ENCODE data around the gene CAPN1.

The CAPN1 gene

DNA sequence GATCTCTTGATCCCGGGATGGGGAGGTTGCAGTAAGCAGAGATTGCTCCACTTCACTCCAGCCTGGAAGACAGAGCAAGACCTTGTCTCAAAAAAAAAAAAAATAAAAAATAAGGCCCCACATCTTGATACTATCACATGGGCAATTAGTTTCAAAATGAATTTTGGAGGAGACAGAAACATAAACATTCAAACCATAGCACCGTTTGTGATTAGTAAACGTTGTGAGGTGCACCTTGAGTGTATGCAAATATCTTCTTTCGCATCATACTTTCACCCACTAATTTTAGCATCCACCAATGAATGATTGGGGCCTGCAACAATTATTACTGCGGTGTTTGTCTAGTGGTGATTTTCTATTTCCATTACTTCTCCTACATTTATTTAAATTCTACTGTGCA, 22.7 kb upstream of the CAPN1 start:
- no peak overlapping the region for H2AFZ ChIP-seq (ENCODE audit: low read length)
- H3F3A ChIP-seq (ENCODE audit: insufficient read depth, low read length): no peaks in the 10 kb centered on the region
- no peaks in the 10 kb centered on the region for H3K79me2 ChIP-seq (ENCODE audit: insufficient read depth, low read length)
- H3K27me3 ChIP-seq (ENCODE audit: insufficient read depth, low read length): no peaks in the 10 kb centered on the region
- H4K20me1 ChIP-seq (ENCODE audit: insufficient read depth, low read length): no peaks in the 10 kb centered on the region
- peaks cover 8% of the 10 kb centered on the region for H3K4me1 ChIP-seq (ENCODE audit: insufficient read depth, low read length, severe bottlenecking)
- TF ChIP-seq CTCF (IDR thresholded peaks at IDR 0.05; ENCODE audit: low read length): no peak
- TF ChIP-seq EZH2 (IDR thresholded peaks at IDR 0.05; ENCODE audit: borderline replicate concordance, low read length): no peak
- no peak overlapping the region for H3K27ac ChIP-seq (ENCODE audit: low read depth, low read length, poor library complexity, severe bottlenecking)
- H3K9me2 ChIP-seq (ENCODE audit: low read depth, low read length): no peaks in the 10 kb centered on the region
- H3K36me3 ChIP-seq (ENCODE audit: insufficient read depth, low read length): no peaks in the 10 kb centered on the region
- no peak overlapping the region for H3K4me3 ChIP-seq (ENCODE audit: low read depth, low read length, poor library complexity, severe bottlenecking)
- no peak overlapping the region for H3K4me2 ChIP-seq (ENCODE audit: low read length)
- H3K9me3 ChIP-seq (ENCODE audit: low read length): no peaks in the 10 kb centered on the region
- H3K9ac ChIP-seq (ENCODE audit: low read length): no peak overlapping the region

DNA sequence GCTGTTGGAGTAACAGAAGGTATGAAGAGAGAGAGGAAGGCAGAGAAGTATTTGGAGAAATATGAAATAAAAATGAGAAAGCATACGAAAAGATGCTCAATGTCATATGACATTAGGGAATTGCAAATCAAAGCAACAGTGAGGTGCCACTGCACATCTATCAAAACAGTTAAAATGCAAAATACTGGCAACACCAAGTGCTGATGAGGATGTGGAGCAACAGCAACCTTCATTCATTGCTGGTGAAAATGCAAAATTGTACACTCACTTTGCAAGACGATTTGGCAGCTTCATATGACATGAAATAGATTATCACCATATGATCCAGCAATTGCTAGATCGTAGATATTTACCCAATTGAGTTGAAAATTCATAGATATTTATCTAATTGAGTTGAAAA, 21.1 kb upstream of the CAPN1 start:
- Histone ChIP-seq H3K27ac (ENCODE audit: low read depth, low read length, poor library complexity, severe bottlenecking) (no peak overlapping the region), H2AFZ (ENCODE audit: low read length) (no peak overlapping the region), H3K27me3 (ENCODE audit: insufficient read depth, low read length) (no peaks in the 10 kb centered on the region), H3K9ac (ENCODE audit: low read length) (no peak overlapping the region), H3K4me2 (ENCODE audit: low read length) (no peak overlapping the region), H3F3A (ENCODE audit: insufficient read depth, low read length) (no peaks in the 10 kb centered on the region), H3K9me3 (ENCODE audit: low read length) (no peaks in the 10 kb centered on the region), H3K4me1 (ENCODE audit: insufficient read depth, low read length, severe bottlenecking) (peaks cover 8% of the 10 kb centered on the region), H4K20me1 (ENCODE audit: insufficient read depth, low read length) (no peaks in the 10 kb centered on the region), H3K4me3 (ENCODE audit: low read depth, low read length, poor library complexity, severe bottlenecking) (no peak overlapping the region), H3K9me2 (ENCODE audit: low read depth, low read length) (no peaks in the 10 kb centered on the region), H3K79me2 (ENCODE audit: insufficient read depth, low read length) (no peaks in the 10 kb centered on the region), H3K36me3 (ENCODE audit: insufficient read depth, low read length) (no peaks in the 10 kb centered on the region)
- TF ChIP-seq EZH2 (IDR thresholded peaks at IDR 0.05; ENCODE audit: borderline replicate concordance, low read length): no peak
- TF ChIP-seq CTCF (IDR thresholded peaks at IDR 0.05; ENCODE audit: low read length): no peak

DNA sequence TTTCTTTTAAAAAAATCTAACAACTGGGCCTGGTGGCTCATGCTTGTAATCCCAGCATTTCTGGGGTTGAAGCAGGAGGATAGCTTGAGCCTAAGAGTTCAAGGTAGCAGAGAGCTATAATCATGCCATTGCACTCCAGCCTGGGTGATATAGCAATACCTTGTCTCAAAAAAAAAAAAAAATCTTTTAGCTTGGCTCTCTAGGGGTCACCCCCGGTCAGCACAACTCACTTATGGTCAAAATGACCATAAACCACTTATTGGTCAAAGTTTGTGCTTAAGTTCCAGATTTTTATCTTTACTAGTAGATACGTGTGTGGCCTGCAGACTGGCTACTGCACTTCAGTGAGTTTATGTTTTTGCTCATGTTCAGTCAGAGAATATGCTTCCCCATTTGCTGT, 18.0 kb upstream of the CAPN1 start:
- Histone ChIP-seq H3F3A (ENCODE audit: insufficient read depth, low read length) (no peaks in the 10 kb centered on the region), H3K27me3 (ENCODE audit: insufficient read depth, low read length) (no peaks in the 10 kb centered on the region), H3K4me3 (ENCODE audit: low read depth, low read length, poor library complexity, severe bottlenecking) (no peak overlapping the region), H3K27ac (ENCODE audit: low read depth, low read length, poor library complexity, severe bottlenecking) (no peak overlapping the region), H2AFZ (ENCODE audit: low read length) (no peak overlapping the region), H3K4me1 (ENCODE audit: insufficient read depth, low read length, severe bottlenecking) (peaks cover 18% of the 10 kb centered on the region), H3K36me3 (ENCODE audit: insufficient read depth, low read length) (no peaks in the 10 kb centered on the region), H3K9ac (ENCODE audit: low read length) (no peak overlapping the region), H3K4me2 (ENCODE audit: low read length) (no peak overlapping the region), H3K79me2 (ENCODE audit: insufficient read depth, low read length) (no peaks in the 10 kb centered on the region), H4K20me1 (ENCODE audit: insufficient read depth, low read length) (no peaks in the 10 kb centered on the region), H3K9me3 (ENCODE audit: low read length) (no peaks in the 10 kb centered on the region), H3K9me2 (ENCODE audit: low read depth, low read length) (no peaks in the 10 kb centered on the region)
- TF ChIP-seq CTCF (IDR thresholded peaks at IDR 0.05; ENCODE audit: low read length) (no peak), EZH2 (IDR thresholded peaks at IDR 0.05; ENCODE audit: borderline replicate concordance, low read length) (no peak)
